Glutamatergic neuron (in vitro differentiated cells): ENCODE results near the gene SPRR1A. TPM values are rescaled to one million over a fixed set of nuclear protein-coding genes. Genes with fewer than 3 reads are reported as not detected.

ENCODE experiments used
- DNase-seq: peaks from one replicate; pipeline ENCODE4 v3.0.0; 2022
- H3K27ac Mint-ChIP-seq: one replicate; pipeline ENCODE4 v1.8.0; 2020; ENCODE audit warnings: mild to moderate bottlenecking, mixed read lengths, inconsistent platforms; ENCODE audit not compliant: unreplicated experiment
- H3K27me3 Mint-ChIP-seq: one replicate; pipeline ENCODE4 v1.8.0; 2020; ENCODE audit warnings: mild to moderate bottlenecking, moderate library complexity, mixed read lengths, inconsistent platforms; ENCODE audit not compliant: unreplicated experiment
- H3K36me3 Mint-ChIP-seq: one replicate; pipeline ENCODE4 v1.8.0; 2020; ENCODE audit warnings: mild to moderate bottlenecking, mixed read lengths, inconsistent platforms; ENCODE audit not compliant: unreplicated experiment
- H3K4me1 Mint-ChIP-seq: one replicate; pipeline ENCODE4 v1.8.0; 2020; ENCODE audit warnings: mild to moderate bottlenecking, low read depth, mixed read lengths, inconsistent platforms; ENCODE audit not compliant: unreplicated experiment
- H3K4me3 Mint-ChIP-seq: one replicate; pipeline ENCODE4 v1.8.0; 2020; ENCODE audit warnings: mild to moderate bottlenecking, mixed read lengths, inconsistent platforms; ENCODE audit not compliant: unreplicated experiment
- H3K9me3 Mint-ChIP-seq: one replicate; pipeline ENCODE4 v1.8.0; 2020; ENCODE audit warnings: mild to moderate bottlenecking, moderate library complexity, mixed read lengths, inconsistent platforms; ENCODE audit not compliant: unreplicated experiment
- total RNA-seq: library from RNA; stranded (reverse); fragmentation: NEBNext Ultra II Directional; extraction: Animal tissue kit (Norgen Biotek cat#: 25700); gene quantifications from one replicate; pipeline ENCODE4 v1.2.1, GENCODE V29; 2021; ENCODE audit not compliant: unreplicated experiment
- TF ChIP-seq, protein P1 (sequence below): fragments of 200-600 bp; sonication (generic); IDR thresholded peaks from one replicate; pipeline ENCODE4 v1.5.0; 2021; ENCODE audit not compliant: partially characterized antibody, unreplicated experiment

Gene SPRR1A
- total RNA-seq, 1 donor from 2014 or later, result not detected

DNA sequence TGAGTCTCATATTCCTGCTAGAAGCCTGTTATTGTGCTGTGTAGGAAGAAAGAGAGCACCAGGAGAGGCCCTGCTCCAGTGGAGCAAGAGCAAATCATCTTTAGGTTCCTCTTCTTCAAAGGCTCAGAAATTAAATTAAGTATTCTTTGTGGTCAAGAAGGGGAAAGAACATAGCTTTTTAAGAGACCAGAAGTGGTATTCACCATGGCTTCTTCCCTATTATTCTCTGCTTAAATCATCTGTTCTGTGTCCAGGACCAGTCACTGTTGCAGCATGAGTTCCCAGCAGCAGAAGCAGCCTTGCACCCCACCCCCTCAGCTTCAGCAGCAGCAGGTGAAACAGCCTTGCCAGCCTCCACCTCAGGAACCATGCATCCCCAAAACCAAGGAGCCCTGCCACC lies 48.2 kb downstream of the SPRR1A start:
- no peak for DNase-seq
- no peak overlapping the region for H3K27ac Mint-ChIP-seq
- H3K27me3 Mint-ChIP-seq, result peaks cover 4% of the 10 kb centered on the region
- H3K9me3 Mint-ChIP-seq, result no peaks in the 10 kb centered on the region
- no peaks in the 10 kb centered on the region for H3K36me3 Mint-ChIP-seq
- no peak overlapping the region for H3K4me3 Mint-ChIP-seq
- TF ChIP-seq, protein P1, sequence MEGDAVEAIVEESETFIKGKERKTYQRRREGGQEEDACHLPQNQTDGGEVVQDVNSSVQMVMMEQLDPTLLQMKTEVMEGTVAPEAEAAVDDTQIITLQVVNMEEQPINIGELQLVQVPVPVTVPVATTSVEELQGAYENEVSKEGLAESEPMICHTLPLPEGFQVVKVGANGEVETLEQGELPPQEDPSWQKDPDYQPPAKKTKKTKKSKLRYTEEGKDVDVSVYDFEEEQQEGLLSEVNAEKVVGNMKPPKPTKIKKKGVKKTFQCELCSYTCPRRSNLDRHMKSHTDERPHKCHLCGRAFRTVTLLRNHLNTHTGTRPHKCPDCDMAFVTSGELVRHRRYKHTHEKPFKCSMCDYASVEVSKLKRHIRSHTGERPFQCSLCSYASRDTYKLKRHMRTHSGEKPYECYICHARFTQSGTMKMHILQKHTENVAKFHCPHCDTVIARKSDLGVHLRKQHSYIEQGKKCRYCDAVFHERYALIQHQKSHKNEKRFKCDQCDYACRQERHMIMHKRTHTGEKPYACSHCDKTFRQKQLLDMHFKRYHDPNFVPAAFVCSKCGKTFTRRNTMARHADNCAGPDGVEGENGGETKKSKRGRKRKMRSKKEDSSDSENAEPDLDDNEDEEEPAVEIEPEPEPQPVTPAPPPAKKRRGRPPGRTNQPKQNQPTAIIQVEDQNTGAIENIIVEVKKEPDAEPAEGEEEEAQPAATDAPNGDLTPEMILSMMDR, result no peak
- no peaks in the 10 kb centered on the region for H3K4me1 Mint-ChIP-seq

DNA sequence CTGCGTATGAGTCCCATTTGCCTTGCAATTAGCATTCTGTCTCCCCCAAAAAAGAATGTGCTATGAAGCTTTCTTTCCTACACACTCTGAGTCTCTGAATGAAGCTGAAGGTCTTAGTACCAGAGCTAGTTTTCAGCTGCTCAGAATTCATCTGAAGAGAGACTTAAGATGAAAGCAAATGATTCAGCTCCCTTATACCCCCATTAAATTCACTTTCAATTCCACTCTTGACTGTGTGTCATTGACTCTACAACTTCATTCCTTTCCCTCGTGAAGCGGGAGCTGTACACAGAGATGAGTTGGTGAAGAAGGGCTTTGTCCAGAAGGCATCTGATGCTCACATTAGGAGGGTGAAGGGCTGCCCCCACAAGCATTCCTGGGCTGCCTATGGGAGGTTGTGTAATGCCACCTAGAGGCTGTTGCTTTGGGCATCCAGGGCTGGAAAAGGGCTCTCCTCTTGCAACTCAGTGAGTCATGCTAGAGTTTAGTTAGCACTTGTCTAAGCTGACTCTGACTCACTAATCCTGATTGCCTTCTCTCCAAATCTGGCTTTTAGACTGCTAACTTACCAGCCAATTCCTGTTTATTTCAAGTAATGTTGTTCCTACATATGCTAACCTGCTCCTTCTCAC lies 48.9 kb downstream of the SPRR1A start:
- H3K36me3 Mint-ChIP-seq, result no peaks in the 10 kb centered on the region
- no peak overlapping the region for H3K4me3 Mint-ChIP-seq
- H3K27me3 Mint-ChIP-seq, result peaks cover 4% of the 10 kb centered on the region
- DNase-seq, result no peak
- H3K27ac Mint-ChIP-seq, result no peak overlapping the region
- no peaks in the 10 kb centered on the region for H3K9me3 Mint-ChIP-seq
- no peaks in the 10 kb centered on the region for H3K4me1 Mint-ChIP-seq
- TF ChIP-seq, protein P1, result no peak

DNA sequence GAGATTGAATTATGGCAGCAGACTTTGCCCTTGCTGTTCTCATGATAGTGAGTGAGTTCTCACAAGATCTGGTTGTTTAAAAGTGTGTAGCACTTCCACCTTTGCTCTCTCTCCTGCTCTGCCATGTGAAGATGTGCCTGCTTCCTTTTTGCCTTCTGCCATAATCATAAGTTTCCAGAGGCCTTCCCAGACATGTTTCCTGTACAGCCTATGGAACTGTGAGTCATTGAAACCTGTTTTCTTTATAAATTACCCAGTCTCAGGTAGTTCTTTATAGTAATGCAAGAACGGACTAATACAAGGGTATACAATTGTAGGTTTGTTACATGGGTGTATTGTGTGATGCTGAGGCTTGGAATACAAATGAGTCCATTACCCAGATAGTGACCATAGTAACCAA lies 51.3 kb downstream of the SPRR1A start:
- no peaks in the 10 kb centered on the region for H3K9me3 Mint-ChIP-seq
- peaks cover 4% of the 10 kb centered on the region for H3K27me3 Mint-ChIP-seq
- no peak overlapping the region for H3K4me3 Mint-ChIP-seq
- H3K36me3 Mint-ChIP-seq, result no peaks in the 10 kb centered on the region
- no peak for DNase-seq
- H3K27ac Mint-ChIP-seq, result no peak overlapping the region
- TF ChIP-seq, protein P1, result no peak
- H3K4me1 Mint-ChIP-seq, result no peaks in the 10 kb centered on the region

Other genes with a start within 250 kb of the SPRR1A start
- gene KPRP, start 226.1 kb upstream of the SPRR1A start, total RNA-seq, result not detected
- not detected for gene LCE1F, start 208.9 kb upstream of the SPRR1A start, total RNA-seq
- not detected for gene LCE1E, start 197.8 kb upstream of the SPRR1A start, total RNA-seq
- gene LCE1D, start 187.4 kb upstream of the SPRR1A start, total RNA-seq, result not detected
- not detected for gene LCE1C, start 177.4 kb upstream of the SPRR1A start, total RNA-seq
- gene LCE1B, start 172.1 kb upstream of the SPRR1A start, total RNA-seq, result not detected
- gene LCE1A, start 156.6 kb upstream of the SPRR1A start, total RNA-seq, result not detected
- gene LCE6A, start 141.2 kb upstream of the SPRR1A start, total RNA-seq, result not detected
- gene LCE7A, start 124.1 kb upstream of the SPRR1A start, total RNA-seq, result not detected
- not detected for gene SMCP, start 105.8 kb upstream of the SPRR1A start, total RNA-seq
- not detected for gene IVL, start 75.5 kb upstream of the SPRR1A start, total RNA-seq
- gene SPRR5, start 36.9 kb upstream of the SPRR1A start, total RNA-seq, result not detected
- not detected for gene SPRR4, start 13.4 kb upstream of the SPRR1A start, total RNA-seq
- gene SPRR3, start 17.7 kb downstream of the SPRR1A start, total RNA-seq, result not detected
- not detected for gene SPRR1B, start 47.1 kb downstream of the SPRR1A start, total RNA-seq
- gene SPRR2D, start 57.0 kb downstream of the SPRR1A start, total RNA-seq, result not detected
- gene SPRR2A, start 73.4 kb downstream of the SPRR1A start, total RNA-seq, result not detected
- gene SPRR2B, start 87.5 kb downstream of the SPRR1A start, total RNA-seq, result not detected
- gene SPRR2E, start 110.4 kb downstream of the SPRR1A start, total RNA-seq, result not detected
- not detected for gene SPRR2F, start 129.4 kb downstream of the SPRR1A start, total RNA-seq
- not detected for gene SPRR2G, start 166.8 kb downstream of the SPRR1A start, total RNA-seq
- not detected for gene LELP1, start 219.3 kb downstream of the SPRR1A start, total RNA-seq
- gene PRR9, start 233.5 kb downstream of the SPRR1A start, total RNA-seq, result not detected